ENCODE results near the gene TAS2R5.

DNA sequence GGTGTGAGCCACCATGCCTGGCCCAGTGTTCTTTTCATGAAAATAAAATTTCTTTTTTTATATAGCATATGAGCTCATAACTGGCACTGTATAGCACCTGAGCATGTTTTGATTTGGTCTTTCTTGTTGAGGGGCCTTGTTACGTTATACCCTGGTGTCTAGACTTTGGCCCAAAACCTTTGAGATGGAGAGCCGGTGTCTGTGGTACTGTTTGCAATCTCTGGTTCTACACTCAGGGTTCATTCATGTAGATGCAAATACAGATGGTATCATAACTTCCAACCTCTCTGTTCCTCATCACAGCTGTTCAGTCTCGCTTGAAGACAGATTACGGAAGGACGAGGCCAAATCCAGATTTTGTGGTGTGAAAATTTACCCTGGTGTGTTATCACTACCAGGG lies at the start of gene TAS2R5:
- no peak for TF ChIP-seq CTCF (IDR thresholded peaks at IDR 0.05)
- TF ChIP-seq TCF7L2 (IDR thresholded peaks at IDR 0.05; ENCODE audit: low read depth, low read length), result no peak

Data from Panc1 (cell line).